Measurements from ENCODE around the gene SORL1. TPM values are rescaled to one million over a fixed set of nuclear protein-coding genes. Genes with fewer than 3 reads are reported as not detected.
A peak's percentile ranks its signal among the peaks of the same experiment; 100 is the strongest.

The SORL1 gene
- total and polyA plus RNA-seq, 7 donors: 3.2 to 19.8 (median 12.2) TPM

- no peaks in the 10 kb centered on the region for H3K27me3 ChIP-seq
- intact Hi-C loops (cut with DNase I): loop anchor here (2.0 to 5.0 kb wide), 3 partner anchors 51 to 431 kb away; no protein-coding TSS in a partner anchor
- peak overlapping the region; percentile 82 to 90 (median 84) for H3K27ac ChIP-seq
- DNase-seq: no peak
- H3K36me3 ChIP-seq: no peaks in the 10 kb centered on the region
- no peak for TF ChIP-seq POLR2A (IDR thresholded peaks at IDR 0.05)
- no peak for TF ChIP-seq EP300 (IDR thresholded peaks at IDR 0.05)
- peak in 3 of 4 donors; percentile 50 to 53 (median 52) for TF ChIP-seq POLR2AphosphoS5 (IDR thresholded peaks at IDR 0.05)
- no peak for TF ChIP-seq CTCF (IDR thresholded peaks at IDR 0.05)
- peaks cover 0 to 43% (median 39%) of the 10 kb centered on the region in 4 donors for H3K4me1 ChIP-seq
- no peaks in the 10 kb centered on the region for H3K9me3 ChIP-seq
- peak overlapping the region in 3 of 4 donors; percentile 8 to 22 (median 16) for H3K4me3 ChIP-seq
- 31 to 59% methylated on average over 19 of the region's 19 CpGs for WGBS, 2 donors
These were observed 219.4 kb downstream of the SORL1 start for GRCh38 chr11:121671283-121672168.

GRCh38 chr11:121672630-121673487, 220.7 kb downstream of the SORL1 start:
- Histone ChIP-seq H3K4me3 (no peak overlapping the region), H3K27ac (peak overlapping the region; percentile 82 to 90 (median 84)), H3K9me3 (no peaks in the 10 kb centered on the region), H3K27me3 (no peaks in the 10 kb centered on the region), H3K36me3 (no peaks in the 10 kb centered on the region), H3K4me1 (peaks cover 0 to 43% (median 39%) of the 10 kb centered on the region in 4 donors)
- intact Hi-C loops (cut with DNase I): loop anchor here (2.0 to 5.0 kb wide), 3 partner anchors 50 to 429 kb away; no protein-coding TSS in a partner anchor
- TF ChIP-seq POLR2AphosphoS5 (IDR thresholded peaks at IDR 0.05): peak in 3 of 4 donors; percentile 46 to 52 (median 49)
- no peak for TF ChIP-seq CTCF (IDR thresholded peaks at IDR 0.05)
- peak in 1 of 4 donors; percentile 14 for TF ChIP-seq EP300 (IDR thresholded peaks at IDR 0.05)
- TF ChIP-seq POLR2A (IDR thresholded peaks at IDR 0.05): no peak
- peak; percentile 85 for DNase-seq
- WGBS, 2 donors: 57 to 72% methylated on average over 13 of the region's 13 CpGs

- H3K4me3 ChIP-seq: no peak overlapping the region
- H3K4me1 ChIP-seq: no peaks in the 10 kb centered on the region
- H3K9me3 ChIP-seq: no peaks in the 10 kb centered on the region
- 79 to 88% methylated on average over 1 of the region's 1 CpG for WGBS, 2 donors
- no peaks in the 10 kb centered on the region for H3K27me3 ChIP-seq
- TF ChIP-seq POLR2A (IDR thresholded peaks at IDR 0.05) (no peak), CTCF (IDR thresholded peaks at IDR 0.05) (no peak), EP300 (IDR thresholded peaks at IDR 0.05) (no peak), POLR2AphosphoS5 (IDR thresholded peaks at IDR 0.05) (no peak)
- no peak for DNase-seq
- intact Hi-C loops (cut with DNase I): no loop called here
- no peak overlapping the region for H3K27ac ChIP-seq
- H3K36me3 ChIP-seq: no peaks in the 10 kb centered on the region
These were observed 229.6 kb downstream of the SORL1 start for GRCh38 chr11:121681550-121682268.

Other genes starting within 250 kb of the SORL1 start
- gene SC5D, start 159.5 kb upstream of the SORL1 start, total RNA-seq: 10 to 100 TPM; 25.5 to 33.5 (median 29.1) TPM
- 10 to 100 TPM in 2 of 3 donors, 1 to 10 TPM in 1; 6.0 to 27.2 (median 15.5) TPM for gene SC5D, start 159.5 kb upstream of the SORL1 start, polyA plus RNA-seq